Astrocyte of the cerebellum (primary cell): ENCODE measurements around the gene LRRC8C.

Experiments used
- DNase-seq: peaks from one replicate; pipeline ENCODE4 v3.0.0-alpha.2; 2011; ENCODE audit warnings: low read depth
- H3K4me3 ChIP-seq: 2 replicates; pipeline ENCODE4 v1.5.1; 2011; ENCODE audit warnings: mild to moderate bottlenecking, low read depth, low read length, moderate library complexity
- CTCF ChIP-seq: IDR thresholded peaks from 2 replicates; pipeline ENCODE4 v1.5.1; 2012; ENCODE audit warnings: low read length, low read depth, moderate library complexity, mild to moderate bottlenecking; ENCODE audit errors: missing control alignments
- in situ Hi-C: cut with HindIII; loops from 2 replicates; pipeline ENCODE4 v1.10.0; 2017; ENCODE audit warnings: low sequenced_read_pairs

The LRRC8C gene

GRCh38 chr1:89610457-89611011 is 22.4 kb upstream of the LRRC8C start:
- no peak for TF ChIP-seq CTCF
- DNase-seq = no peak
- no peak overlapping the region for H3K4me3 ChIP-seq
- in situ Hi-C loops = no loop called here

- no peak for TF ChIP-seq CTCF
- no peak overlapping the region for H3K4me3 ChIP-seq
- in situ Hi-C loops = no loop called here
- no peak for DNase-seq
Observed at GRCh38 chr1:89611721-89612120, 21.2 kb upstream of the LRRC8C start.

- in situ Hi-C loops = no loop called here
- TF ChIP-seq CTCF = no peak
- no peak for DNase-seq
- no peak overlapping the region for H3K4me3 ChIP-seq
Observed at GRCh38 chr1:89613928-89614327, 19.0 kb upstream of the LRRC8C start.

- no peak overlapping the region for H3K4me3 ChIP-seq
- TF ChIP-seq CTCF = peak; percentile 33
- in situ Hi-C loops = no loop called here
- no peak for DNase-seq
Observed at GRCh38 chr1:89615676-89616598, 17.0 kb upstream of the LRRC8C start.

- no peak for TF ChIP-seq CTCF
- in situ Hi-C loops = no loop called here
- no peak overlapping the region for H3K4me3 ChIP-seq
- no peak for DNase-seq
Observed at GRCh38 chr1:89616844-89617627, 15.9 kb upstream of the LRRC8C start.

- no peak for DNase-seq
- in situ Hi-C loops = no loop called here
- TF ChIP-seq CTCF = no peak
Observed at GRCh38 chr1:89620664-89621063, 12.3 kb upstream of the LRRC8C start.

More at GRCh38 chr1:89620664-89621063, 12.3 kb upstream of the LRRC8C start:
- H3K4me3 ChIP-seq = no peak overlapping the region
